Left colon (tissue), 2 donors: ENCODE data around the gene NCOR2. TPM values are rescaled to one million over a fixed set of nuclear protein-coding genes. Genes with fewer than 3 reads are reported as not detected.
A peak's percentile ranks its signal among the peaks of the same experiment; 100 is the strongest.
"Not testable (repeated sequence)": the region's sequence is repeated elsewhere in the genome, so short reads cannot be mapped to it uniquely, and the experiment has no call there.

ENCODE experiments used
- ATAC-seq: fragments of 200-7000 bp; cut with Tn5 transposase; one replicate; pipeline ENCODE4 v1.9.1; 2020; ENCODE audit warnings: mild to moderate bottlenecking, moderate library complexity
- DNase-seq, 2 donors: peaks; one replicate each; pipeline ENCODE4 v3.0.0-alpha.2; 2020
- intact Hi-C, 2 donors: fragments of 100-400 bp; cut with DNase I in 1 of 2; cut with micrococcal nuclease in 1 of 2; formaldehyde crosslinking; loops; one replicate each; pipeline versions ENCODE4 v1.11.2 to v1.14.0; 2022; cut with DNase I, micrococcal nuclease
- total RNA-seq, 2 donors: library from RNA; stranded (reverse); fragmentation: NEBNext Ultra II Directional; extraction: Animal tissue kit (Norgen Biotek cat#: 25700); gene quantifications; one replicate each; pipeline ENCODE4 v1.2.1, GENCODE V29; 2021
- donor health status: DM: no; HTN: no; CAD: no.
- donor health status: DM: yes; HTN: yes; CAD: no.

NCOR2 gene
- total RNA-seq, 2 donors from 2014 or later, result 134 to 153 TPM

DNA sequence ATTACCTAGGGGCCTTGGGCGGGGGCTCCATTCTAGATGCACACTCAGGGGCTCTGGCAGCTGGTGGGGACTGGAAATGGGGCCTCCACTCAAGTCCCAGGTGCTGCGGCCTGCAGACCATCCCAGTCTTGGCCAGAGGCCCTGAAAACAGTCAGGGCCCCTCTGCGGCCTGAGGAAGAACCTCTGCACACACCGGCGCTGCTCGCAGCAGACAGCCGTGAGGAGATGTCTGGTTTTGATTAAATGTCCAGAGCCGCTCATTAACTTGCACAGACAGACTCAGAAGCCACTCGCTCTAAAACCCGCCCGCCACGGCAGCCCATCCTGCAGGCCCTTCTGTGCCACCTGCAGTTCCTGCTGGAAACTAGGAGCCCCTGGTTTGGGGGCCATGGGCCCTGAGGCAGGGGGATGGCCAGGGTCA lies 36.4 kb upstream of the NCOR2 start:
- intact Hi-C loops, result no loop called here
- DNase-seq, result peak in 1 of 2 donors; percentile 21
- no peak for ATAC-seq

DNA sequence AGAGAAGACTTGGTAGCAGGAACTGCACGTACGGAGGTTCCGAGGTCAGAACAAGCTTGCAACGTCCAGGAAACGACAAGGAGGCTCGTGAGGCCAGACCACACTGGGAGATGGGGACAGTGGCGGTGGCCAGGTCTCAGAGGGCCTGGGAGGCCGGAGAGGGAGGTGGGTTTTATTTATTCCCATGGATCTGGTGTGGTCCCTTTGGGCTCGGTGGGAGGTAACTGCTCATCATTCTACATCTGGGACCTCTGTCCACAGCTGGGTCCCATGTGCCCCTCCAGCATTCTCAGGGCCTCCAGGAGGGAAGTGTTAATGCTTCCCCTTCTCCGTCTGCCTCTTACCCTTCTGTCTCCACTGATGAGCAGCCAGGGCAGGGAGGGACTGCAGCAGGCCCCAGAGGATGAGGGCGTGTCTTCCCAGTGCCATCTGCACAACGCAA lies 35.7 kb upstream of the NCOR2 start:
- ATAC-seq, result peak; percentile 13
- intact Hi-C loops, result no loop called here
- DNase-seq, result no peak

DNA sequence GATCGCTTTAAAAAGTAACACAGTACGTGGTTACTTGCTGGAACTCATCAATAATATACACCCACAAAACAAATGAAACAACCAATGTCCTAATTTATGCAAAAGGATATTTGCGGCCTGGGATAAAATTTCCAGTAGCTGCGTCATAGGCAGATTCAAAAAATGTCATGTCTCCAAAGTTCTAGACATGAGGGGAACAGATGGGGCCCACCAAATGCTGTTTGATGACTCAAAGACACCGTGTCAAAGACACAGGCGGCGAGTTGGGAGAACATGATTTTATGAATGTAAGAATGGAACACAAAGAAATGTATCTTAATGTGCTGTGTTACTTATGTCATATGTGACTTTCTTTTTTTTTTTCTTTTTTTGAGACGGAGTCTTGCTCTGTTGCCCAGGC lies 34.3 kb upstream of the NCOR2 start:
- ATAC-seq (no peak), DNase-seq (no peak)
- intact Hi-C loops, result no loop called here

DNA sequence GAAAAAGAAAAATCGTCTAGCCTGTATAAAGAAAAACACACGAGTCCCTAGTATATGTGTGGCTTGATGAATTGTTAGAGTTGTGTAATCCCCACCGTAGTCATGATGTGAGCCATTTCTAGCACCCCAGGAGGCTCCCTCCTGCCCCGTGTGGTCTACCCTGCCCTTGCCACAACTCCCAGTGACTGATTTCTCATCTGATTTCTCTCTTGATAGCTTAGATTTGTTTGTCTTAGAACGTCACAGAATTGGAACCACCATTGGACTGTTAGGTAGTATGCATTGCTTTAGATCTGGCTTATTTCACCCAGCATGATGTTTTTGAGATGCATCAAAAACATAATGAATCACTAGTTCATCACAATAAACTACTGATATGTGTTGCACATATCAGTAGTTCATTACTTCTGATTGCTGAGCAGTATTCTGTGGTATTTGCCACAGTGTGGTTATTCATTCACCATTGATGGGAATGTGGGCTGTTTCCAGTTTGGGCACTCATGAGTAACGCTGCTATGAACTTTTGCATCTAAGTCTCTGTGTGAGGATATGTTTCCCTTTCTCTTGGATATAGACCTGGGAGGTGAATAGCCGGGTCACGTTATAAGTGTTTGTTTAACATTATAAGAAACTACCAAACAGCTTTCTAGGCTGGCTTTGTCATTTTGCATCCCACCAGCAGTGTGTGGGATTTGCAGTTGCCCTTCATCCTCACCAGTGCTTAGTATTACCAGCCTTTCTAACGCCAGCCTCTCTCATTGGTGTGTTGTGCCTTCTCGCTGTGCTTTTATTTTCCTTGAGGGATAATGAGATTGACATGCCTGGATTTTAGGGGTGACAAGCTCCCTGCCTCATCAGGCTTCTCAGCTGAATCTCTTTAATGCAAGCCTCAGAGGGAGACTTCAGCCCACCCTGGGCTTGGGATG lies 31.9 kb upstream of the NCOR2 start:
- DNase-seq (no peak), ATAC-seq (no peak)
- intact Hi-C loops, result no loop called here

DNA sequence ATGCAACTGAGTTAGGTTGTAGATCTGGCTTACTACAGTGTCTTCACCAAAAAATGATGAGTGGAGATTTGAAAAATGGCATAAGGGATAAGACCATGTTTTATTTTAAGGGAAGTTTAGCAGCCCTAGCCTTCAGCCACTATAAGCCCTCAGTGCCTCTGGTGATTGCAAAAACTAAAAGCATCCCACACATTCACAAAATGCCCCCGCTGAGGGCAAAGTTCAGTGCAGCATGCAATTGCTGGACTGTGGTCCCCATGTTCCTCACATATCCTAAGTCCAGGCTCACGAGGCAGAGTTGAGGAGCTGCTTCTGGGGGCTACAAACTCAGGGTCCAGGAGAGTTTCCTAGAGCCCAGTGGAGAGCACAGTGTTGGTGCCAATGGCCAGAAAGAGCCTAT lies 29.6 kb upstream of the NCOR2 start:
- DNase-seq (no peak), ATAC-seq (no peak)
- intact Hi-C loops, result no loop called here

DNA sequence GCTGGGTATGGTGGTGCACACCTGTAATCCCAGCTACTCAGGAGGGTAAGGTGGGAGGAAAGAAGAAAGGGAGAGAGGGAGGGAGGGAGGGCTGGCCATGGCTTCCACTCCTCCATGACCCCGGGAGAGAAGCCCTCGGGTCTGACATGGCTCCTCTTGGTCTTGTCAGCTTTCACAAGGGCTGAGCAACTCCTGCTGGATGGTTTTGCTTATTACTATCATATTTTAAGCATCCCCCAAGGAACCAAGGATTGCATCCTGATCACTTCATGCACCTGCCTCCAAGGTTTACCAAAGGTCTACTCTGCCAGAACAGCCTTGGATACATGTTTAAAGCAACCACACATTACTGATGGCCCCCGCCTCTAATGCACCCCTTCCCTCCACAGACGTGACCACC lies 28.0 kb upstream of the NCOR2 start:
- ATAC-seq (no peak), DNase-seq (no peak)
- intact Hi-C loops, result no loop called here

DNA sequence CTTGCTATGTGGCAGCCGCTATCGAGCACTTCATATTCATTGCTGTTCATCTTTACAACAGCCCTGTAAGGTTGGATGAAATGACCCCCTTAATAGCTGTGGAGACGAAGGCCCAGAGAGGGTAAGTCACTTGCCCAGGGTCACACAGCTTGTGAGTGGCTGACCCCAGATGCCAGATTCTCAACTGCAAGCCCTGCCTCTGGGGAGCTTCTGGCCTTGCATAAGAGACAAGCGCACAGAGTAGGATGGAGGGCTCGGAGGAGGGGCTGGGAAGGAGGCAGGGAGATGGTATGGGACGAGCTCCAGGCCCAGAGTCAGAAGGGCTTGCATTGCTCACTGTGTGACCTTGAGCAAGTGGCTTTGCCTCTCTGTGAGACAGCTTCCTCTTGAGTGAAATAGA lies 27.4 kb upstream of the NCOR2 start:
- DNase-seq (no peak), ATAC-seq (no peak)
- intact Hi-C loops, result no loop called here

DNA sequence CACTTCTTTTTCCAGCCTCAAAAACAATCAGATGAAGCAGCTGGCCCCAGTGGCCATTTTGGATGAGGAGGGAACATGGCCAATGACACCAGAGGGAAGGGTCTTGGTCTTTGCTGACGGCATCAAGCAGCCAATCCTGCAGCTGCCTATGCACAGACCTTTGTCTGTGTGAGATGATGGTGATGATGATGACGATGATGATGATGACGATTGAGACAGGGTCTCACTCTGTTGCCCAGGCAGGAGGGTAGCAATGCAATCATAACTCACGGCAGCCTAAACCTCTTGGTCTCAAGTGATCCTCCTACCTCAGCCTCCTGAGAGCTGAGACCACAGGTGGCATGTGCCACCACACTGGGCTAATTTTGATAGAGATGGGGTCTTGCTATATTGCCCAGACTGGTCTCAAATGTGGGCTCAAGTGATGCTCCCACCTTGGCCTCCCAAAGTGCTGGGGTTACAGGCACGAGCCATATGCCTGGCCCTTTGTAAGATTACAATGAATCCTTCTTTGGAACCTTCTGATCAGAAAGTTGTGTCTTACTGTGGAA lies 26.5 kb upstream of the NCOR2 start:
- ATAC-seq, result no peak
- intact Hi-C loops, result no loop called here
- DNase-seq, result no peak

DNA sequence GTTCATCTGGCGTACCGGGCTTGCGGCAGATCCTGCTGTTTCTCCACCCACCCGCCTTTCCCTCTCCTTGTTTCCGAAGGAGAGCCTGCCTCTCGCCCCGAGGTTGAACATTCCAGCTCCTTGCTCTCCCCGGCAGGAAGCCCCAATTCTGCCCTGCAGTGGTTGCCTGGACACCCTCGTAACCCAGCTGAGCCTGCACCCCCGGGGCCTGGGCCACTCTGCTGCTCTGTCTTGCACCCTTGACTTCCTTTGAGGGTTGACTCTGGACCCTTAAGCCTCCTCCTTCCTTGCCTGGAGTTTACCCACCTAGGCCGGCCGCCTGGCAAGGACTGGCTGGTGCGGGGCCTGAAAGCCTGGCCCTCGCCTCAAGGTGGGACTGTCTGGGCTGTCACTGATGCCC lies 25.8 kb upstream of the NCOR2 start:
- intact Hi-C loops, result no loop called here
- ATAC-seq (peak; percentile 9), DNase-seq (no peak)

DNA sequence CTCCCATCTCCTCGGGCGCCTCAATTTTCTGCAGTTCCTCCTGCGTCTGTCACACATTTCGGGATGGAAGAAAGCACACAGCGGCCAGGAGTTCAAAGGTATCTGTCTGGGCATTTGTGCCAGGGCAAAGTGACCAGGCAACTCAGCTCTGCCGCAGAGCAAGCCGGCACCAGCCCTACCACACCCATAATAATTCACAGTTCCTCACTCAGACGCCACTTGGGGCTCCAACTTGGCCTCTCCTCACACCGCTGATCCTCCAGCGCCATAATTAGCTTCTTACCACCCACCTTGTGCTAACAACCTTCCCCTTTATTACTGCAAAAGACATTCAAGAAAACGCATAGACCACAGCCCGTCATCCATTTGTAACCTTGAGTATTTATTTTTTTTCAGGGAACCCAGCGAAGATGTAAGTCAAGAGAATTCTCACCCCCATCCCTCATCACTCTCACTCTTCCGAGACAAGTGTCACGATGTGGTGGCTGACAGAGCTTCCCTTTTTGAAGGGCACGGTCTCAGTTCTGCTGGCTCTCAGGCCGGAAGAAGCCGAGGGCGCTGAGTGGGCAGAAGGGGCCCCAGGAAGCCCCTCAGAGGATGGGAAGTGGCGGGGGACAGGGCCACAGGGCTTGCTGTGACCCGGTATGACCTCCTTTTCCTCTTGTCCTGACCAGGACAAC lies 25.2 kb upstream of the NCOR2 start:
- DNase-seq (no peak), ATAC-seq (peak; percentile 91)
- intact Hi-C loops, result no loop called here

DNA sequence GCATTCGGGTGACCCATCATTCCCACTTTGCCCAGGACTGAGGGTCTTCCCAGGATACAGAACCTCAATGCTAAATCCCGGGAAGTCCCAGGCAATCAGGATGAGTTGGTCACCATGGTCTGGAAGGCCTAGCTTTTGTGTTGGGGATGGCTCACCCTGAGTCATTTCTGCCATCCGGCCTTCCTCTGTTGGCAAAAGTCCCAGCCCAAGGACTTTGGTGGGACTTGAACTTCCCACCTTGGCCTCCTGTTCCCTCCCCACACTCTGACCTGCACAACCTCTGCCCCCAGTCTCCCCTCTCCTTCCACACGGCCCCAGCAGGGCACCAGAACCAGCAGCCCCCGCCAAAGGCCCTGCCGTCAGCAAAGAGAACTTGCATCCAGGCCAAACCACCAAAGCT lies 24.6 kb upstream of the NCOR2 start:
- DNase-seq (no peak), ATAC-seq (peak; percentile 12)
- intact Hi-C loops, result no loop called here

DNA sequence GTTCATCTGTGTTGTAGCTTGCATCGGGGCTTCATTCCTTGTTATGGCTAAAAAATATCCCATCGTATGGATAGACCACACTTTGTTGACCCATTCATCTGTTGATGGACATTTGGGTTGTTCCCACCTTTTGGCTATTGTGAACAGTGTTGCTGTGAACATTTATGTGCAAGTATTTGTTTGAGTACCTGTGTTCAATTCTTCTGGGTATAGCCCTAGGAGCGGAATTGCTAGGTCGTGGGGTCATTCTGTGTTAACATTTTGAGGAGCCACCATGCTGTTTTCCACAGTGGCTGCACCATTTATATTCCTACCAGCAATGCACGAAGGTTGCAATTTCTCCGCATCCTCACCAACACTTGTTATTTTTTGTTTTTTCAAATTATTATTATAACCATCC lies 23.0 kb upstream of the NCOR2 start:
- ATAC-seq, result no peak
- intact Hi-C loops, result no loop called here
- no peak for DNase-seq

DNA sequence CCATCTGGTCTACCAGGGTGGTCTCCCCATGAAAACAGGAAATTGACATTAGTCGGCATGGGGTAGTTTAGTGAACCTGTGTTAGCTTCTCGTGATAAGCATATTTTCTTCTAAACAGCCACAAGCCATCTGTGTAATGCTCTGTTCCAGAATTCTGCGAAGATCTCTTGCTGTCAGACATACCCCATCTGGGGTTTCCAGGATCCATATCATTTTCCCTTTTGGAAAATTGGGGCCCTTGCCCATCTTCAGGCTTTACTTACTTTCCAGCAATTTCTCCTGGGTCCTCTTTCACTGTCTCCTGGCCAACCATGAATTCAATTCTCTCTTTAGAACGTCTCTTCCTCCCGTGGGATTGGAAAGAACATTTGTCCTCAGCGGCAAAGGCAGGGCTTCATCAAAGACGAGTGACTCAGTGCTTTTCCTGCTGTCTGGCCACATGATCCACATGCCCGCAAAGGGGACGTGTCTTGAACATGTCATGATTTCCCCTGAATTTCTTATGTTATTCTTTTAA lies 21.4 kb upstream of the NCOR2 start:
- intact Hi-C loops, result no loop called here
- ATAC-seq, result no peak
- DNase-seq, result no peak

DNA sequence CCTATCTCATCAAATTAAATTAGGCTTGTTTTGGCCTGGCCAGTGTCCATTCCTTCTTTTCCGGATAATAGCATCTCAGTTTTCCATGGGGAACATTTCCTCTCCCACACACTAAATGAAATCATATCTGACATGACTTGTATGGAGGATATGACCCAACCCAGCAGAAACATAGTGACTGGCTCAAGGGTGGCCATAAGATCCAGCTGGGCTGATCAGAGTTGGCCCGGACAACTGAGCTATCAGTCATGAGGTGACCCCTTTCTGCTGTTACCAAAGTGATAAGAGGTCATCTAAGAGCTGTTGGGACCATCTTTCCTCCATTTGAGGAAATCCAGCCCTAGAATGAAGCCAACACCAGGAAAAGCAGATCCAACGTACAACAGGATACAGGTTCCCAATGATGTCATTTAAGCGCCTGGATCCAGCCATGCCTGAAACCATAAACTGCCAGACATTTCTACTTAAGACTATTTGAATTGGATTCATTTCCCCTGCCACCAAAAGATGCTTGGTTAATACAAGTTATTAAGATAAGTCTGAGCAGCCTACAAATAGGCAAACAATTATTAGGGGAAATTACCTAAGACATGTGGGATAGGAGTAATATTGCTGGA lies 20.7 kb upstream of the NCOR2 start:
- ATAC-seq, result no peak
- DNase-seq, result no peak
- intact Hi-C loops, result no loop called here

DNA sequence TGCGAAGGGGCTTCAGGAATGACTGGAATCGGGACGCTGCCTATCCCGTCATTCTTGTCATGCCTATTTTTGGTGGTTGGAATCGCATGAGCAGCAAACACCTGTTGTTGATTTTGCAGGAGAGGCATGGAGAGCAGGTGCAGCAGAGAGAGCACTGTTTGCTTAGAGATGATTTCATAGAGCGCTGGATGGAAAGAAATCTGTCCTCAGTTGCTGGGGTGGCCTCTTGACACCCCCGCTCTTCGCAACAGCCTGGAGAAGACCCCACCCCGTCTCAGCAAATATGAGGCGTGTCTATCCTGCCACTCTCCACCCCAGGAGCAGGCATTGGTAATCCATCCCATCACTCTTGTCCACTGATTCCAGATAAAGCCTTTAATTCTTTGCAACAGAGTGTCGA lies 19.3 kb upstream of the NCOR2 start:
- intact Hi-C loops, result no loop called here
- ATAC-seq, result peak; percentile 87
- no peak for DNase-seq

DNA sequence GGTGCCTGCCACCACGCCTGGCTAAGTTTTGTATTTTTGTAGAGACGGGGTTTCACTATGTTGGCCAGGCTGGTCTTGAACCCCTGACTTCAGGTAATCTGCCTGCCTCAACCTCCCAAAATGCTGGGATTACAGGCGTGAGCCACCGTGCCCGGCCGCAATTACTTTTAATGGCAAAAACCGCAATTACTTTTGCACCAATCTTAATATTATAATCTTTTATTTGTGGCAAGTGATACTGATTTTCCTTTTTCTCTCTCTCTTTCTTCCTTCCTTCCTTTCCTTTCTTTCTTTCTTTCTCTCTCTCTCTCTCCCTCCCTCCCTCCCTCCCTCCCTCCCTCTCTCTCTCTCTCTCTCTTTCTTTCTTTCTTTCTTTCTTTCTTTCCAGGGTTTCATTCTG lies 17.1 kb upstream of the NCOR2 start:
- DNase-seq, intact Hi-C loops, ATAC-seq: not testable (repeated sequence)

DNA sequence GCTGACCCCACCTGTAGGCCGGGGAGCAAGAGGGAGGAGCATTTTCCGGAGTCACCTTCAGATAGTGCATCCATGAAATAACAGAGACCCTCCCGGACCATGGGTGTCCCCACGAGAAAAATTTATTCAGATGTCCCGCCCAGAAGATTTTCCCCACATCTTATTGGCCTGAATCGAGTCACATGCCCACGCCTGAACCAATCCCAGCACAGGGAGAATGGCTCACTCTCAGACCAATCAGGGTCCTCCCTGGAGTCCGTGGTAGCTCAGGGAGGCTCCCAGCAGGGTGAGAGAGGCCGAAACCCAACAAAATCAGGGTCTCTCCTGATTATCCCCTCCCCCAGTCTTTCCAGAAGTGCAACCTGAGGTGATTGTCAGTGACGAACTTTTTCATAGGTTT lies 16.4 kb upstream of the NCOR2 start:
- DNase-seq (no peak), ATAC-seq (no peak)
- intact Hi-C loops, result no loop called here

DNA sequence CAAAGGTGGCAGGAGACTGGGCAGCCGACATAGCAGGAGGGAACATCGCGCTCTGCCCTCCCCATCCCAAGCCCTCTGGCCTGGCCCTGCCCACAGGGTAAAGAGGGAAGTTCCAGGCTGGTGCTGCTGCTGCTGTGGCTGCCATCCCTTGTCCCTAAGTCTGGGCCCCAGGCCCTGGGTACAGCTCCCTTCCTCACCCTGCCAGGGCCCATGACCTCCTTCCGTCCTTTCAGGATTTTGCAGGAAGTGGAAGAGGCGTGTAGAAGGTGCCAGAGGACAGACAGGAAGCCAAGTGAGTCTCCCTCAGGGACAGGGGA lies 14.7 kb upstream of the NCOR2 start:
- intact Hi-C loops, result no loop called here
- peak; percentile 51 for ATAC-seq
- DNase-seq, result peak in 1 of 2 donors; percentile 45

DNA sequence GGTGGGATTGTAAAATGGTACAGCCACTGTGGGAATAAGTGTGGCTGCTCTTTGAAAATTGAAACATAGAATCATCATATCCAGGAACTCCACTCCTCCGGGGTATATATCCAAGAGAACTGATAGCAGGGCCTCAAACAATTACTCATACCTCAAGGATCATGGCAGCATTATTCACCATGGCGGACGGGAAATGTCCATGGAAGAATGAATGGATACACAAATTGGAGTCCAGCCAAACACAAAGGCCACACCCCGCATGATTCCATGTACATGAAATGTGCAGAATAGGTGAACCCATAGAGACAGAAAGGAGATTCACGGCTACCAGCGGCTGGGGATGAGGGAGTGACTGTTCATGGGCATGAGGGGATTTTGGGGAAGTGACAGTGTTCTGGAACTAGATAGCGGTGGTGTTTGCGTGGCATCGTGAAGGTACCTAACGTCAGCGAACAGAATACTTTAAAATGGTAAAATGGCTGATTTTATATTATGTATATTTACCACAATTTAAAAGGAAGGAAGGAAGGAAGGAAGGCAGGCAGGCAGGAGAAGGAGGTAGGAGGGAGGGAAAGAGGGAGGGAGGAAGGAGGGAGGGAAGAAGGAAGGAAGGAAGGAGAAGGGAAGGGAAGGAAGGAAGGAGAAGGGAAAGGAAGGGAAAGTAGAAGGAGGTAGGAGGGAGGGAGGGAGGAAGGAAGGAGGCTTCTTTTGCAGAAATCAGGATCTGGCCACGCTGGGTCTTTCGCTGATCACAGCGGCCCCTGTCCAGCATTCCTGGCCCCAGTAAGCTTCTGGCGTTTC lies 14.1 kb upstream of the NCOR2 start:
- intact Hi-C loops, result no loop called here
- ATAC-seq (no peak), DNase-seq (no peak)
